Endothelial cell of umbilical vein (primary cell): ENCODE data around the gene RIMS4. TPM values are rescaled to one million over a fixed set of nuclear protein-coding genes. Genes with fewer than 3 reads are reported as not detected.

ENCODE experiments used
- BruUV-seq: library from RNA; stranded (reverse); fragments of 400-500 nt; replicated peaks from 2 replicates; lab custom pipeline; 2021; lab: Mats Ljungman, UMichigan
- CTCF ChIA-PET: fragments of 300-600, 350-600 bp; sonication (Branson Sonifier 250); formaldehyde crosslinking; loops from one replicate; lab custom pipeline; 2021; ENCODE audit warnings: antibody characterized with exemption, inconsistent platforms; lab: Charles Lee
- POLR2A ChIA-PET: fragments of 300-600, 350-600 bp; sonication (Branson Sonifier 250); formaldehyde crosslinking; loops from one replicate; lab custom pipeline; 2021; ENCODE audit warnings: antibody characterized with exemption, inconsistent platforms; lab: Charles Lee
- DNase-seq: peaks from one replicate; pipeline ENCODE4 v3.0.0-alpha.2; 2011; ENCODE audit warnings: low read depth, low spot score
- FAIRE-seq: peaks from 2 replicates; lab custom pipeline; 2011; peaks lifted over from hg19 to GRCh38; lab: Jason Lieb, UNC
- H2AFZ ChIP-seq: 2 replicates; pipeline ENCODE4 v1.6.0; 2012; ENCODE audit warnings: low read depth, low read length, control low read depth, inconsistent platforms
- H3K27ac ChIP-seq: 2 replicates; pipeline ENCODE4 v1.5.1; 2011; ENCODE audit warnings: low read depth, mild to moderate bottlenecking, control low read depth, low read length, moderate library complexity; ENCODE audit not compliant: insufficient read depth
- H3K27me3 ChIP-seq, 2 experiments: 2 replicates each; pipeline versions ENCODE4 v1.6.0 to v1.6.1; 2011; ENCODE audit warnings: low read length in 2 of 2, mixed read lengths in 1 of 2; ENCODE audit not compliant: control insufficient read depth in 2 of 2, insufficient read depth in 2 of 2
- H3K36me3 ChIP-seq, 2 experiments: 2 replicates in 1 of 2; 3 replicates in 1 of 2; pipeline ENCODE4 v1.5.1; 2011; ENCODE audit warnings: low read length in 2 of 2, mild to moderate bottlenecking in 1 of 2, moderate library complexity in 1 of 2; ENCODE audit not compliant: control insufficient read depth in 2 of 2, insufficient read depth in 2 of 2; ENCODE audit errors: extremely low read depth in 1 of 2
- H3K4me1 ChIP-seq: 3 replicates; pipeline ENCODE4 v1.5.1; 2011; ENCODE audit warnings: mild to moderate bottlenecking, low read length; ENCODE audit not compliant: control insufficient read depth, insufficient read depth; ENCODE audit errors: extremely low read depth
- H3K4me2 ChIP-seq: 2 replicates; pipeline ENCODE4 v1.6.1; 2011; ENCODE audit warnings: low read length, control low read depth, mixed read lengths; ENCODE audit not compliant: insufficient read depth
- H3K4me3 ChIP-seq, 3 experiments: fragments of 200-600 bp in 1 of 3; sonication (generic), shearing (Covaris generic) in 1 of 3; replicated peaks in 1 of 3; 2 replicates each; pipeline ENCODE4 v1.5.1; 2011 to 2016; ENCODE audit warnings: control low read depth in 3 of 3, low read length in 3 of 3, mild to moderate bottlenecking in 2 of 3, inconsistent platforms in 1 of 3, low read depth in 1 of 3, moderate library complexity in 1 of 3; ENCODE audit not compliant: insufficient read depth in 1 of 3
- H3K79me2 ChIP-seq: 2 replicates; pipeline ENCODE4 v1.6.0; 2012; ENCODE audit warnings: low read length, inconsistent platforms; ENCODE audit not compliant: control insufficient read depth, insufficient read depth
- H3K9ac ChIP-seq: replicated peaks from 2 replicates; pipeline ENCODE3; 2011; ENCODE audit warnings: low read length, control low read depth; ENCODE audit not compliant: insufficient read depth; ENCODE audit errors: extremely low read depth
- H3K9me1 ChIP-seq: replicated peaks from 3 replicates; pipeline ENCODE4 v1.6.0; 2011; ENCODE audit warnings: mild to moderate bottlenecking, low read length; ENCODE audit not compliant: control insufficient read depth, insufficient read depth; ENCODE audit errors: extremely low read depth
- H3K9me3 ChIP-seq: replicated peaks from 2 replicates; pipeline ENCODE4 v1.5.1; 2012; ENCODE audit warnings: low read length, inconsistent platforms; ENCODE audit not compliant: control insufficient read depth, insufficient read depth
- H4K20me1 ChIP-seq: replicated peaks from 2 replicates; pipeline ENCODE3; 2011; ENCODE audit warnings: mild to moderate bottlenecking, low read length; ENCODE audit not compliant: control insufficient read depth, insufficient read depth; ENCODE audit errors: extremely low read depth
- CTCF ChIP-seq, 2 donors: IDR thresholded peaks; 1 replicate in 1 of 2; 2 replicates in 1 of 2; pipeline ENCODE4 v1.5.1; 2011; ENCODE audit warnings: low read length in 2 of 2, mild to moderate bottlenecking in 2 of 2, moderate library complexity in 2 of 2, control low read depth in 1 of 2, inconsistent platforms in 1 of 2, low read depth in 1 of 2; ENCODE audit not compliant: insufficient read depth in 1 of 2; ENCODE audit errors: extremely low read depth in 1 of 2
- EZH2 ChIP-seq: IDR thresholded peaks from 2 replicates; pipeline ENCODE4 v1.6.1; 2012; ENCODE audit warnings: borderline replicate concordance, low read depth, mild to moderate bottlenecking, moderate library complexity, low read length, inconsistent platforms; ENCODE audit not compliant: severe bottlenecking
- FOS ChIP-seq: IDR thresholded peaks from 2 replicates; pipeline ENCODE4 v1.6.1; 2011; ENCODE audit warnings: mild to moderate bottlenecking, low read length, moderate library complexity, borderline replicate concordance; ENCODE audit not compliant: insufficient read depth
- MAX ChIP-seq: IDR thresholded peaks from 2 replicates; pipeline ENCODE4 v1.6.1; 2011; ENCODE audit not compliant: insufficient read depth, insufficient read length
- MYC ChIP-seq: IDR thresholded peaks from one replicate; pipeline ENCODE4 v1.6.1; 2011; ENCODE audit warnings: mild to moderate bottlenecking, low read depth, low read length
- POLR2A ChIP-seq: IDR thresholded peaks from 2 replicates; pipeline ENCODE4 v1.6.1; 2012; ENCODE audit warnings: low read depth, mild to moderate bottlenecking, control low read depth, low read length
- POLR2AphosphoS5 ChIP-seq: IDR thresholded peaks from 2 replicates; pipeline ENCODE4 v1.6.1; 2012; ENCODE audit warnings: low read depth, mild to moderate bottlenecking, control low read depth, low read length, moderate library complexity; ENCODE audit not compliant: insufficient read depth
- dilution Hi-C: fragments of 300-500 bp; cut with MboI; formaldehyde crosslinking; loops from one replicate; pipeline ENCODE4 v1.15.0; 2019; ENCODE audit warnings: low sequenced_read_pairs; ENCODE audit not compliant: extremely low pct_ligation_motif_present
- intact Hi-C: fragments of 100-400 bp; cut with micrococcal nuclease; formaldehyde crosslinking; loops from one replicate; pipeline ENCODE4 v1.10.0; 2022
- polyA plus RNA-seq, 4 experiments: library from polyadenylated mRNA; depleted of rRNA in 3 of 4; stranded (reverse) in 3 of 4; unstranded in 1 of 4; fragments of >200 nt; gene quantifications; 2 replicates each; pipeline versions ENCODE4 v1.2.1 to v1.2.3, GENCODE V29; 2011 to 2012; ENCODE audit warnings: missing spikeins in 1 of 4
- total RNA-seq: library from RNA; stranded (reverse); gene quantifications from 2 replicates; pipeline ENCODE4 v1.2.3, GENCODE V29; 2021

Gene RIMS4
- total and polyA plus RNA-seq, 2 donors (not counting 3 experiments of a cell fraction or from before 2014, with no cell fraction given), result not detected

- no peak overlapping the region for H3K4me2 ChIP-seq
- H3K27me3 ChIP-seq, result no peaks in the 10 kb centered on the region
- no peaks in the 10 kb centered on the region for H3K9me3 ChIP-seq
- no peak overlapping the region for H3K27ac ChIP-seq
- CTCF ChIA-PET, result interaction anchor here (0.8 to 2.2 kb wide), 5 partner anchors 9 to 27 kb away, joined by 3 to 9 read pairs (median 4); partner anchors contain the start of gene CCN5
- no peak overlapping the region for H3K9ac ChIP-seq
- FAIRE-seq, result no peak
- TF ChIP-seq FOS (no peak), EZH2 (no peak), POLR2AphosphoS5 (no peak), MYC (no peak), POLR2A (no peak), MAX (no peak), CTCF (IDR thresholded peaks at IDR 0.05; ENCODE audit: extremely low read depth in 1 of 2, insufficient read depth in 1 of 2, low read depth in 1 of 2, low read length in 2 of 2) (no peak)
- H3K9me1 ChIP-seq, result no peaks in the 10 kb centered on the region
- H4K20me1 ChIP-seq, result no peaks in the 10 kb centered on the region
- dilution Hi-C loops, result no loop called here
- intact Hi-C loops, result no loop called here
- H2AFZ ChIP-seq, result no peak overlapping the region
- POLR2A ChIA-PET, result no interaction called here
- no peaks in the 10 kb centered on the region for H3K79me2 ChIP-seq
- H3K4me3 ChIP-seq, result no peak overlapping the region
- no peak for DNase-seq
- BruUV-seq, result no TSS peak
- H3K36me3 ChIP-seq, result no peaks in the 10 kb centered on the region
- H3K4me1 ChIP-seq, result peaks cover 13% of the 10 kb centered on the region
Measured at GRCh38 chr20:44705364-44706094, 104.8 kb downstream of the RIMS4 start.
